Lower lobe of right lung (tissue), 2 donors: ENCODE measurements around the gene PSME3. TPM values are rescaled to one million over a fixed set of nuclear protein-coding genes. Genes with fewer than 3 reads are reported as not detected.
A peak's percentile ranks its signal among the peaks of the same experiment; 100 is the strongest.
"Not testable (repeated sequence)": the region's sequence is repeated elsewhere in the genome, so short reads cannot be mapped to it uniquely, and the experiment has no call there.

Source experiments
- ATAC-seq, 2 donors: fragments of 200-7000 bp; cut with Tn5 transposase; one replicate each; pipeline ENCODE4 v1.9.1; 2020 to 2022; ENCODE audit warnings: mild to moderate bottlenecking in 2 of 2, moderate library complexity in 2 of 2
- DNase-seq: peaks from one replicate; pipeline ENCODE4 v3.0.0-alpha.2; 2020
- H3K27ac ChIP-seq: fragments of 200-600 bp; one replicate; pipeline ENCODE4 v1.8.0; 2022
- H3K27me3 ChIP-seq: fragments of 200-600 bp; one replicate; pipeline ENCODE4 v1.8.0; 2022; ENCODE audit warnings: low read depth
- H3K36me3 ChIP-seq: fragments of 200-600 bp; one replicate; pipeline ENCODE4 v1.8.0; 2022; ENCODE audit warnings: mild to moderate bottlenecking
- H3K4me1 ChIP-seq: fragments of 200-600 bp; one replicate; pipeline ENCODE4 v1.8.0; 2022
- H3K4me3 ChIP-seq: fragments of 200-600 bp; one replicate; pipeline ENCODE4 v1.8.0; 2022; ENCODE audit warnings: mild to moderate bottlenecking
- H3K9me3 ChIP-seq: fragments of 200-600 bp; one replicate; pipeline ENCODE4 v1.8.0; 2022
- CTCF ChIP-seq: fragments of 200-600 bp; IDR thresholded peaks from one replicate; pipeline ENCODE4 v1.8.0; 2022; ENCODE audit warnings: antibody characterized with exemption, mild to moderate bottlenecking
- intact Hi-C: fragments of 100-400 bp; cut with DNase I; formaldehyde crosslinking; loops from one replicate; pipeline ENCODE4 v1.11.0; 2022
- total RNA-seq: library from RNA; stranded (reverse); fragmentation: NEBNext Ultra II Directional; extraction: Animal tissue kit (Norgen Biotek cat#: 25700); gene quantifications from one replicate; pipeline ENCODE4 v1.2.1, GENCODE V29; 2021
- donor health status: DM: no; HTN: yes; CAD: no; lungs with severe emphysema.

Gene PSME3
- total RNA-seq, 1 donor from 2014 or later, result 81.6 TPM

DNA sequence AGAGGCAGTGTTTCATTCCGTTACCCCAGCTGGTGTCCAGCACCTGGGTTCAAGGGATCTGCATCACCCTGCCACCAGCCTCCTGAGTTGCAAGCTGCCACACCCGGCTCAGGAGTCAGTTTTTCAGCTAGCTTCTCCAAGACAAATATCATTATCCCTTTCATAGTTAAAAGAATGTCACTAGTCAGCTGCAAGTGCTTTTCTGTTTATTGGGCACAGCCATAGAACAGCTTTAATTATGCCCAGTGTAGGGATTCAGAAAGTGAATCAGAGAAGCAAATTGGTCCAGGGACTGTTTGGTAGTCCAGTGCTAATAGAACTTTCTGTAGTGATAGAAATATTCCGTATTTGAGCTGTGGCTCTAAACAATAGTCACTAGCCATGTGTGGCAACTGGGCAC, 14.9 kb downstream of the PSME3 start:
- Histone ChIP-seq H3K4me1 (peaks cover 61% of the 10 kb centered on the region), H3K27ac (no peak overlapping the region)
- intact Hi-C loops, result loop anchor here (10.0 kb wide), 1 partner anchor 87 kb away; no protein-coding TSS in a partner anchor

GRCh38 chr17:42849031-42849430, 15.8 kb downstream of the PSME3 start:
- TF ChIP-seq CTCF, result no peak
- no peaks in the 10 kb centered on the region for H3K27me3 ChIP-seq
- intact Hi-C loops, result loop anchor here (10.0 kb wide), 1 partner anchor 86 kb away; no protein-coding TSS in a partner anchor
- H3K9me3 ChIP-seq, result no peaks in the 10 kb centered on the region
- no peak for ATAC-seq
- peaks cover 55% of the 10 kb centered on the region for H3K4me1 ChIP-seq
- DNase-seq, result no peak
- no peak overlapping the region for H3K4me3 ChIP-seq
- no peak overlapping the region for H3K27ac ChIP-seq
- peaks cover 20% of the 10 kb centered on the region for H3K36me3 ChIP-seq

More for the DNA sequence above, 14.9 kb downstream of the PSME3 start:
- TF ChIP-seq CTCF, result no peak
- DNase-seq, result no peak
- no peak for ATAC-seq
- H3K4me3 ChIP-seq, result no peak overlapping the region
- H3K36me3 ChIP-seq, result peaks cover 24% of the 10 kb centered on the region
- H3K9me3 ChIP-seq, result no peaks in the 10 kb centered on the region
- no peaks in the 10 kb centered on the region for H3K27me3 ChIP-seq

DNA sequence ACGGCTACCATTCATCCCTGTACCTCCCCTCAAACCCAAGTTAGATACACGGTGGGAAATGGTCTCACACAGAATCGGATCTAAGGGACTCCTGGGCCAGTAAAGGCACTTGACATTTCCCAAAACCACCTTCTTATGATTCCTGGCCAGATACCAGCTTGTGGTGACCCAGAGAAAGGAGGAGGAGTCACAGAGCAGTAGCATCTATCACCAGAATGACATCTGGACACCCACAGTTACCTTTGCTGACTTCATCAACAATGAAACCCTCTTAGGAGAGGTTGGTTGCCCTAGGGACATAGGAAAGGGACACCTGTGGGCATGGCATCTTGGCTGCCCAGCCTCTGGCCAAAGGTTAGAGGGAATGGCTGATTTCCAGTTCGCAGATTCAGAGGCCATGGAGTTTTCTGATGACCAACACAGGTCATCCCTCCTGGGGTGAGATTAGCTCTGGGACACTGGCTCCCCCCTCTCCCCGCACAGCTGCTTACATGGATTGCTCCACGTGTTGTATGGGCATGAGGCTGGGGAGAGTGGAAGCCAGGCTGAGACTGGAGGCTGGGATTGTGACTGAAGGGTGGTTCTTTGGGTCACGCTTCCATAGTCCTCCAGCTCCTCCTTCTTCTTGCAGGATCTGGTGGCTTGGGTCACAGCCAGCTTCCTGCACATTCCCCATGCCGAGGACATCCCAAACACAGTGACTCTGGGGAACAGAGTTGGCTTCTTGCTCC, 16.4 kb downstream of the PSME3 start:
- peaks cover 55% of the 10 kb centered on the region for H3K4me1 ChIP-seq
- no peak for TF ChIP-seq CTCF
- H3K27ac ChIP-seq, result no peak overlapping the region

DNA sequence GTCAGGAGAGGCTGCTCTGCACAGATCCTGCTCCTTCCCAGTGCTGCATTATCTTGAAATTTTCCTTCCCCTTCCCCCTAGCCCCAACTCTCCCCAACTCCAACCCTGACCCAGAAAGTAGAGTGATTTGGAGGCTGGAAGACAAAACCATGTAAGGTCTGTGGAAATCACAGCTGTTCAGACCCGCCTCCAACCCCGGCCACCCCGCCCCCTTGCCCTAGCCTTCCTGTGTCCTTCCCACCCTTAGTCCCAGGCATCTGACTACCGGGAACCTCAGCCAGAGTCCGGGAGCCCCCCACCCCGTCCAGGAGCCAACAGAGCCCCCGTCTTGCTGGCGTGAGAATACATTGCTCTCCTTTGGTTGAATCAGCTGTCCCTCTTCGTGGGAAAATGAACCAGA, 17.8 kb downstream of the PSME3 start, which contains the start of gene AOC3:
Gene AOC3, plus strand, starts transcription at position 246 of the 400 bp plus-strand sequence. Its CDS starts 145 bp downstream, at position 391.
- H3K36me3 ChIP-seq, result peaks cover under 1% of the 10 kb centered on the region
- TF ChIP-seq CTCF, result no peak
- no peak for DNase-seq
- intact Hi-C loops, result no loop called here
- H3K4me3 ChIP-seq, result peak within 1 kb of the TSS; percentile 52
- H3K4me1 ChIP-seq, result peaks cover 57% of the 10 kb centered on the region
- peak within 1 kb of the TSS; percentile 76 for H3K27ac ChIP-seq
- no peaks in the 10 kb centered on the region for H3K9me3 ChIP-seq
- H3K27me3 ChIP-seq, result no peaks in the 10 kb centered on the region
- ATAC-seq, result peak; percentile 43 to 51

More for the DNA sequence above, 16.4 kb downstream of the PSME3 start:
- intact Hi-C loops, result loop anchor here (10.0 kb wide), 1 partner anchor 85 kb away; no protein-coding TSS in a partner anchor
- Histone ChIP-seq H3K36me3 (peaks cover 14% of the 10 kb centered on the region), H3K27me3 (no peaks in the 10 kb centered on the region), H3K4me3 (no peak overlapping the region), H3K9me3 (no peaks in the 10 kb centered on the region)
- DNase-seq, result no peak
- ATAC-seq, result no peak

GRCh38 chr17:42851371-42852240, 18.4 kb downstream of the PSME3 start:
- intact Hi-C loops, result not testable (repeated sequence)

More at GRCh38 chr17:42851371-42852240, 18.4 kb downstream of the PSME3 start:
- Histone ChIP-seq H3K4me1 (peaks cover 52% of the 10 kb centered on the region), H3K4me3 (peak overlapping the region; percentile 52), H3K27ac (peak overlapping the region; percentile 76)
- not testable (repeated sequence) for H3K27me3 ChIP-seq, DNase-seq, H3K36me3 ChIP-seq, H3K9me3 ChIP-seq, ATAC-seq
